ENCODE data around the gene CBS.
"Not testable (repeated sequence)": the region's sequence is repeated elsewhere in the genome, so short reads cannot be mapped to it uniquely, and the experiment has no call there.

Gene CBS

DNA sequence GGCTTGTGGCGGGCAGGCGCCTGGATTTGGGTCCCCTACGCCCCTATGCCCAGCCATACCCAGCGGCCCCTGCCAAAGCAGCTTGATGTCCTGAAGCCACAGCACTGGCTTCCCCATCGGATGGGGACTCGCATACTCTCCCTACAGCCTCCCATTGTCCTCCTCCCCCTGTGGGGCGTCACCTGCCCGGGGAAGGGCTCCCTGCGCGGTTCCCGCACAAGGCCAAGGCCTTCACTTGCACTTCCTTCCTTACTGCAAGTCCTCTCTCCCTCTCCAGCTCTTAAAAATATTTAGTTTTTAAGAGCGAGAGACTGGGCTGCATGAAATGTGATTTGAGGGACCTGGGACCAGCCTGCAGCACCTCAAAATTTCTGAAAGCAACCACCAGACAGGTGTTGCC is 8.9 kb downstream of the CBS start:
- DNase-seq = not testable (repeated sequence)

DNA sequence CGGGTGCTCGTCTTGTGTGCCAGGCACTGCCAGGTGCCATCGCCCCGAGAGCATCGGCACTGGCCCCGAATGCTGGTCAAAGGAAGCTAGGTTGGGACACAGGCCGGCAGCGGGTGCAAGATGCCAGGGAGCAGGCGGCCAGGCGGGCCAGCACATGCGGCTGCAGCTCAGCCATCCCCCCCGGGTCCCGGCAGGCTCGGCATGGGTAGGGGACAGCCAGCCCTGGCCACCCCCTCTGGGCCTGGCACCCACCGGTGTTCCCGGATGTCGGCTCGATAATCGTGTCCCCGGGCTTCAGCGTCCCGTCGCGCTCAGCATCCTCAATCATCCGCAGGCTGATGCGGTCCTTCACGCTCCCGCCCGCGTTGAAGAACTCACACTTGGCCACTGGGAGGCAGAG is 9.6 kb downstream of the CBS start:
- DNase-seq = not testable (repeated sequence)

DNA sequence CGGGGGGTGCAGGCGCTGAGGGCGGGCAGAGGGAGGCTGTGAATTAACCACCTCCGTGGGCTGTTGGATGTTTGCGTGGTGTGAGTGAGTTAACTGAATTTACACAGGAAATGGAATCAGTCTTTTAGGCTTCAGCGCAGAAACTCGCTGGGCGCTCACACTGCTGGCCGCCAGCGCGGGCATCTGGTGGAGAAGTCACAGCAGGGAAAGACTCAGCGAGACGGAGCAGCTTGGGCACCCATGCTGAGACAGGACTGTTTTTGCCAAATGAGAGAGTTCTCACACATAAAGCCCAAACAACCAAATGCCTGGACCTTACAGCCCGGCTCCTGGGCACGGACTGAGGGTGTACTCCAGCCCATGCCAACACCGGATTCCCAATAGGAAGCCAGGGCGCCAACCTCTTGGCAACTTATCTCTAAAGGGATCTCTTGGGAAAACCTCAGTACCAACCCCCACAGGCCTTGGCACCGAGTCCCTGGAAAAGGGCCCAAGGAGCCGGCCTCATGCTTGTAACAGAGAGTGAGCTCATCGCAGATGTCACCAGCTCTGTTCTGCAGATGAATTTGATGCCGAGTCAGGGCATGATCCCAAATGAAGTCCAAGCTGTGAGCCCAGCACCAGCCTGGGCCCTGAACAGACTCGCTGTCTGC is 11.2 kb downstream of the CBS start:
- DNase-seq = not testable (repeated sequence)

DNA sequence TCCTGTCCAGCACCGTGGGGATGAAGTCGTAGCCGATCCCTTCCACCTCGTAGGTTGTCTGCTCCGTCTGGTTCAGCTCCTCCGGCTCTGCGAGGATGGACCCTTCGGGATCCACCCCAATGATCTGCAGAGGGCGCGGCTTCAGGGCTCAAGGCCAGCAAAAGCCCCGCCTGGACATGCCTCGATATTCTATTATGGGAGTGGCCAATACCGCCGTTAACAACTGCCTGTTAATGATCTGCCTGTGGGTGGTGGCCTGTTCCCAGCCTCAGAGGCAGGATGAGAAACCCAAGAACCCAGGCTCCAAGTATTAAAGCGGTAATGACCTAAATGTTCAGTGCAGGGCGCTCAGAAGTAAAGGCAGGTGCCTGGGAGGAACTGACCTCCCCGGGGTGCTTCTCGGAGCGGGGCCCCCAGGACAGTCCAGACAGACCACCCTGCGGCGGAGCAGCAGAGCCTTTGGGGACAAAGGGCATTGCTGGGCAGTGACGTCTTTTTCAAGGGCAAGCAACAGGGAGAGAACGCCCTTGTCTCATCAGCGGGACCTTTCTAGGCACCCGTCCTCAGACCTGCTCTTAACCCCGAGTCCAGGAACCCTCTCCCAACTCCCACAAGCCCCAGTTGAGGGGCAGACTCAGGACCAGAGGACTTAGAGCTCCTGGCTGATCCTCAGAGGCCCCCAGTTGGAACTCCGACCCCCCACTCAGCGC is 12.5 kb downstream of the CBS start:
- not testable (repeated sequence) for DNase-seq

DNA sequence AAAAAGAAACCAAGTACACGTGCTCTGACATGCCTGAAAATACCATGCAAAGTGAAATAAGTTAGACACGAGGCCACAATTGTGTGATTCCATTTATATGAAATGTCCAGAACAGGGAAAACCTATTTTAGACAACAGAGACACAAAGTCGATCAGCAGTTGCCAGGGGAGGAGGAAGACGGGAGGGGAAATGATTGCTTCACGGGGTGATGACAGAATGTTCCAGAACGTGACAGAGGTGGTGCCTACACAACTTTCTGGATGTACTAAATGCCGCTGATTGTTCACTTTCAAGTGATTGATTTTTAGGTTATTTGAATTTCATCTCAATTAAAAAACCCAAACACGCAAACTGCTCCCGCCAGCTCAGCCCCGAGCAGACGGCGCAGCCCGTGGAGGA is 22.5 kb downstream of the CBS start:
- DNase-seq = not testable (repeated sequence)

DNA sequence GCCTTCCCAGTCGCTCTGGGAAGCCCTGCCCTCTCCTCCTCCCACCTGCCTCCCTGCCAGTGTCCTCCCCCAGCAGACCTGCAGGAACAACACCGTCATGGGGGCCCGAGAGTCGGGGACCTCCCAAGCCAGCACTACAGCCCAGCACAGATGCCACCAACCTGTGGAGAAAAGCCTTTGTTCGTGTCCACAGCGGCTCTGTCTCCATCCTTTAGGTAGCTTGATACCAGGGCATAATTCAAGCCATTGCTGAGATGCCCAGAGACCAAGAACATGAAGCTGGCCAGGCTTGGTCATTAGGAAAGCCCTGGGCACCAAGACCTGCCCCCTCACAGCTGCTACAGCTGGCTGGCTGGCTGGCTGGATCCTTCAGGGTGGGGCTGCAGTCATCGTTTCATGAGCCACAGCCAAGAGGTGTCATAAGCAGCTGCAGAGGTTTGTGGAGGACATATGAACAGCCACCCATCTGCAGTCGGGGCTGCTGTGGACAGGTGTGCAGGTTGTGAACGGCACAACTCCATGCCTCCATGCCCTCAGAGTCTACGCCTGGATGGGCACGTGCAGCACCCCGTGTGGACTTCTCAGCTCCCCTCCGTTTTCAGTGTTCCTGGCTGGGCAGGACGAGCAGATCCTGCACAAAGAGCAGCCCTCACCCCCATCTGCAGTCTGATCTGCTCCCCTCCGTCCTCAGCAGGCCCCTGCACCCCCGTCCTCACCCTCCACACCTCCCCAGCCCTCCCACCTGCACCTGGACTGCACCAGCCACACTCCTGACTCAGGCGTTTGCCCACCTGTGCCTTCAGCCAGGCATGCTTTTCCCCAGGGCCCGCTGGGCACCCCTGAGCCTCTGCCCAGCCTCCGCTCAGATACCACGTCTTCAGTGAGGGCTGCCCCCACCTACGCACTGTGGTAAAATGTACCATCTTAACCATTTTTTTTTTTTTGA is 29.5 kb downstream of the CBS start:
- DNase-seq = not testable (repeated sequence)

DNA sequence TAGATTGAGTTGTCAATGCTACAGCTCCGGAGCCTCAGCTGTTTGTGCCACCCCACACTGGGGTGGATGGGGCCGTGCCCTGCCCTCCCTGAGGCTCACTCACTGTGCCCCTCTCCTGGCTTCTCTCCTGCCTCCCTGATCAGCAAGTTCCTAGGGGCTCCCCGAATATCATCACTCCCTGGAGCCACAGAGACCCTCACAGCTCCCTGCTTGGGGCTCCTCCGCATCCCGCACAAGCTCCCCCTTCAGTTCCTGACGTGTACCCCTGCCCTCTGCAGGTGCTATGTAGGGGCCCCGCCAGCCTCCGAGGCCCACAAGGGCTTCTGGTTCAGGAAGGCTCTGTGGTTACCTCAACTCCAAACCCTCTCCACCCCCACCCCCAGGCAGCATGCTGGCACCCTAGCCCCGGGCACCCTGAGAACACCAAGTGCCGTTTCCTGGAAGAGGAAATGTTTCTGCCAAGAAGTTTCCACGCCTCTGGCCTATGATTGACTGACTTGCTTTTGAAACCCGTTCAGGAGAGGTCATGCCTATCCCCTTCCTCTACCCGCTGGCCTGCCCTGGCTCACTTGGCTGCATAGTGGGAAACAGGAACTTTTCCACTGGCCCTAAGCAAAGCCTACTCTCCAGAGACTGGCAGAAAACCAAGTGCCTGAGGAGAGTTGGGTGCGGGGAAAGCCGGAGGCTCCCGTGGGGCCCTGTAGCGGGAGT is 30.3 kb downstream of the CBS start:
- DNase-seq = not testable (repeated sequence)

DNA sequence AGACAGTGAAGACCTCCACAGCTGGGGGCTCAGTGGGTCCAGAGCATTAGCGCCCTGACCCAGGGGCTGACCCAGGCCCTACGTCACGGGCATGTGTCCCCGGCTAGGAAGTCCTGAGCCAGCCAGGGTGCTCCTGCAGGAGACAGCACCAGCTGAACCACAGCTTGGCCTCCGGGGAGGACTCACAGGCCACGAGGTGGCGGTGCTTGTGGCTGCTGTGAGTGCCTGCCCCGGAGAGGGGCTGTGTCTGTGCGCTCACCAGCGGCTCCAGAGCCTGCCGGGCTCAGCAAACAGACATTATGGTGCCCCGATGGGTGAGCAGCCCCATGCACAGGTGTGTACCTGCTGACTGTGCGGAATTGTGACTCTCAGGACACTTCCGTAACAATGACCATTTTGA is 31.1 kb downstream of the CBS start:
- not testable (repeated sequence) for DNase-seq

DNA sequence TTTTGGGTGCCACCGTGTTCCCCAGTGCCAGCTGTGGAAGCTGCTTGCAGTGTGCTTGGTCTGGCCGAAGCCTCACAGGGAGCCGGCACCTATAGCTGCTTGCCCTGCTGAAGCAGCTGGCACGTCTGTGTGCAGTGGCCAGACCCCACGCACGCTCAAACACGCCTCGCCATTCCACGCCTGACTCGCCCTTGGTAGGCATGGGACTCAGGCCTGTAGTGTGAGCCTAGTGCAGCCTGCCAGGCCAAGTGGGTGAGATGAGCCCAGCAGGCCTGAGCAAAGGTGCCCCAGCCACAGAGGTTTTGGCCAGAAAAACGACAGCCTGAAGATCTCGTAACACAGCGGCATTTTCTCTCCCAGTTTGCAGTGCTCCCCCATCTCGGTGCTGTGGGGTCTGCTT is 32.3 kb downstream of the CBS start:
- DNase-seq = not testable (repeated sequence)

DNA sequence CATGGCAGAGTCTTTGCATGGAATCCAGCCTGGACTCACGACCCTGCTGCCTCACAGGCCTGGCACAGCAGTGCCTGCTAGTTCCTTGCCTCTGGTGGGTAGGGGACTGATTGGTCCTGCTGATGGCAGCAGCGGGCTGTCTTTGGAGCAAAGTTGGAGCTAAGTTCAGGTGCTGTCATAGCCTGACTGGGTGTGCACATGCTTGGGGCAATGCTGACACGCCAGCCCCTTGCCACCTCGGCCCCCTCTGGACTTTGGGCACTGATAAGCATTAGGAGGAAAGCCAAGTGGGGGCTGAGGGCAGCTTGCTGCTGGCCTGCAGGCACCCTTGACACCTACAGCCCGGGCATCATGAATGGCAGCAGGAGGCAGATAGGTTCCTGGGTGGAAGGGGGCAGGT is 33.5 kb downstream of the CBS start:
- DNase-seq = not testable (repeated sequence)

DNA sequence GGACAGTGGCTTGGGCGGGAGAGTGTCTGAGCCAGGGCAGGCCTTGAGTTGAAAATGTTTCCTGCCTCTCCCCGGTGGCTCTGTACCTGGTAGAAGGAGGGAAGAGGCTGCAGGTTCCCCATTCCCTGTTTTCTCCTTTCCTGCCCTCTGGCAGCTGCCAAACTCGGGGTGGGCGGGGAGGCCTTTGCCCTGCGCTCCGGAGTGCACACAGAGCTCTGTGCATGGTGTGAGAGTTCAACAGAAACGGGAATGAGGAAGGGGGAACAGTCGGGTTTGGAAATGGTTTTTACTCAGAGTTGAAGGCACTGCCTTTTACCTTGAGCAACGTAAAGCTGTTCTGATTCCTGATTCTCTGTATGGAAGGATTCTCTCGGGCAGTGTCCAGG is 37.0 kb downstream of the CBS start:
- not testable (repeated sequence) for DNase-seq

DNA sequence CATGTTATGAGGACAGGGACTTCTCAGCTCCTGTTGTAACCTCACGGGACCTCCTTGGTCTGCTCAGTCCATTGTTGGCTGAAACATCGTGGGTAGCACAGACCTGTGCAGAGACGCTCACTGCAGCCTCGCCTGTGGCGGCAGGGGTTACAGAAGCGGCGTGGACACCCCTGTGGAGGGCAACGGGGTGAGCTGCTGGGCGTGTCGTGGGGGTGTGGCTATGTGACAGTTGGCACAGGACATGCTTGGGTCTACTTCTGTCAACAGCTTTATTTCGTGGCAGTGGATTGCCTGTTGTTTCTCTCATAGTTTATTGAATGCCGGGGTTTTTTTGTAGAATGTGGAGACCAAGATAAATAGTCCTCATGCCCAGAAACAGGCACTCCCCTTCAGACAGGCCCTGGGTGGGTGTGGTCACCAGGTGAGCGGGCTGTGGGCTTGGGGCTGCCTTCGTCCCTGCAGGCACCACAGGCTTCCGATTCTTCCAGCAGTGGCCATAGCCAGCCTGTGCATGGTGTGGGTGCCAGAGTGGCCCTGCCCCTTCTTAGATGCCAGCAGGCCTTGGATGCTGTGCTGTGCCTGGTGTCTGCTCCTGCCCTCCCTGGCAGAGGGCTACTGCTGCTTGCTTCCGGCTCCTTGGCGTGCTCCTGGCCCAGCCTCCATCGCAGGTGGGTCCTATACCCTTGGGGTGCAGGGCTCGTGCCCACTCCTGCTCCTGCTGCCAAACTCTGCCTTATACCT is 37.5 kb downstream of the CBS start:
- DNase-seq = not testable (repeated sequence)

DNA sequence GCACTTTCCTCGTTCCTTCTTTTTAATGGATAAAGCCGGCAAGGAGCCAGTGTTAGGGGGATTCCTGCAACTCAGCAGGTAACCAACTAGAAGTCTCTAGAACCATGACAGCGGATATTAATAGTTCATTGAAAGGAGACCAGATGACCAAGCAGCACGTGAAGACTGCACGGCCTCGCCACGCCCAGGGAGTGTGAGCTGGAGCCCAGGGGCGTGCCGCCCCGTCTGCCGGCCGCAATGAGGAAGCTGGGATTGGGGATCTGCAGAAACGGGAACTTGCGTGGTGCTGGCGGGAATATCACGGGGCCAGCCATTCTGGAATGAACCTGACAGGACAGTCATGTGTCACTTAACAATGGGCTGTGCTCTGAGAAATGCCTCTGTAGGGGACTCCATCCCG is 38.7 kb downstream of the CBS start:
- DNase-seq = not testable (repeated sequence)

DNA sequence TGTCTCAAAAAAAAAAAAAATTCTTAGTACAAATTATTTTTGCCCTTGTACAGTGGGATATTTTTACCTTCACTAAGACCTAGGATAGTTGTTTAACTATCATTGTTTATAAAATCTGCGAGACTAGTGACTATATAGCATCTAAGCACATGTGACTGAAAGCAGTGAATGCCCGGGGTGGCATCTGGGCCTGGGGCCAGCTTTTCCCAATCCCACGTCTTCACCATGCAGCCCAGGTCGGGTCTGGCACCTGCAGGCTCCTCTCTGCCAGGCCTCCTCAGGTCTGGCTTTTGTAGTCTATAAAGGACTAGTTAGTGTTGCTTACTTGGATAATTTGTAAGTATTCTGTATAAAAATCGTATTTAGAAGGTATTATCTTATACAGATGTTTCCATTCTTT is 40.8 kb downstream of the CBS start:
- DNase-seq = no peak

DNA sequence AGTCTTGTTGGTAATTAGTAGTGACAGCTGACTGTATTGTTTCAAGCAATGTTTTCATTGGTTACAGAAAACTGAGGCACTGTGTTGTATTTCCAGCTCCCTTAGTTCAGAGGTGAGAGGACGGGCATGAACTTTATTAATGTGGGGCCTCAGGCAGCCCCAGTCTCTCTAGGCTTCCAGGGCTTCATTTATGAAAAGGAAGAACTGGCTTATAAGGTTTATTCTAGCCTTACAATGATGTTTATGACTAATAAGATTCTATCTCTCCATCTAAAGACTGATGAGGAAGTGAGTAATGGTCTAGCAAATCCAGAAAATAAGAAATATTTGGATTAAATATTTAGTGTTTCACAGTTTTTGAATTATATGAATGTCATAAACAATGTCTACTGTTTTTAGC is 41.5 kb downstream of the CBS start:
- no peak for DNase-seq

DNA sequence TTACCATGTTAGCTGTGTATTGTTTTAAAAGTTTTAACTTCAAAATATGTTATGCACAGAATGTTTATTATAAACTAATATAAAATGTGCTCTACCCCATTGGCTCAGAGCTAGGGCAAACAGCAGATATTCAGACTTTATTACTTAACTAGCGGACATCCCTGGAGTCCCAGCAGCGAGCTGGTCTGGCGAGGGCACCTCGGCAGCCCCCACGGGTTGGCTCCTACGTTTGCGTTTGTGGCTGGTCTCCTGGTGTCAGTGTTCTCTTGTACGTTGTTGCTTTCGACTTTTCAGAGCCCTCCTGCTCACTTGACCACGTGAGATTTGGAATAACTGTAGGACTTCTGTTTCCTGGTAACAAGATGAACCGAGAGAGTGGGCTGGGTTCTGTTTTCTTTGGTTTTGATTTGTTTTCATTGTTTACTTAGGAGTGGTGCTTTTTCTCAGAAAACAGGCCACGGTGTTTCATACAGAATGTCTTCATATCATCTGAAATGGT is 44.5 kb downstream of the CBS start:
- no peak for DNase-seq

DNA sequence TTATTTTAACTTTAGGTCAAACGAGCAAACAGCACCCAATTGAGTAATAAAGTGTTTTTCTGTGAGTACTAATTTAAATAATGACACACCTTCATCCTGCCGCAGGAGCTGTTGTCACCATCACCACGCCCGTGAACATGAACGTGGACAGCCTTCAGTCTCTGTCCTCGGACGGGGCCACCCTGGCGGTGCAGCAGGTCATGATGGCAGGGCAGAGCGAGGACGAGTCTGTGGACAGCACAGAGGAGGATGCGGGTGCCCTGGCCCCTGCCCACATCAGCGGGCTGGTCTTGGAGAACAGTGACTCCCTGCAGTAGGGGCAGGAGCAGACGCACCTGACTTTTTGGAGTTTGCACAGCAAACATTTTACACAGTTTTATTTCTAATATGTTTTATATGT is 45.9 kb downstream of the CBS start:
- DNase-seq = no peak

DNA sequence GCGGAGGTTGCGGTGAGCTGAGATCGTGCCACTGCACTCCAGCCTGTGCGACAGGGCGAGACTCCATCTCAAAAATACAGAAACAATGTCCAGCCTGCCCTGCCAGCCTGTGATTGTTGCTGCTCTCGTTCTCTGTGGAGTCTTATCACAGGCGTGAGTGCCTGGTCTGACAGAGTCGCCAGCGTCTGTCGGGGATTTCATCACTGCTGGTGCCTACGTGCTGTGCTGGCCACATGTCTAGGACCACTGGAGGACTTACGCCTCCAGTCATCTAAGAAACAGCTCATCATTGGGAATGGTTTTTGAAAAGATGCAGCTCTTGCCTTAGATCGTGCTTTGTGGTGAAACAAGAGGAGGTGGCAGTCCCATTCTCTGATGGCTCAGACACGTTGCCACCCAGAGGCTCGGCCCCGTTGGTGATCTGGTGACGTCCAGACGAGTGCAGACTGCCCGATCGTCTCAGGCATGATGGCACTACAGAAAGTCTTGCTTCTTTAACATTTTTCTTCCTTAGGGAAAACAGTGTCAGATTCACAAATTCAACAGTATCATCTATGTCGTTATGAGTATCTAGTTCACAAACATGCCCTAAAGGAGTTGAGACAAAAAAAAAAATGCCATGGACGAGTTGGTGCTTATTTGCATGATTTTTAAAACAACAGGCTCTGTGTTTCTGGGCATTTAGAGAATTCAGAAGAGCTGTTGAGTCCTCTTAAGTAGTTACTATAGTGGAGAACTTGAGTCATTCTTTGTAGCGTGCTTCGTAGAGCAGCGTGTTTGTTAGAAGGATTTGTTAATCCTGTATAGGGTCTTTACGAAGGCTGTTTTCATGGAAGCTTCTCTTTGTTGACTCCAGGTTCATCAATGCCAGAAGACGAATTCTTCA is 47.5 kb downstream of the CBS start:
- DNase-seq = no peak

DNA sequence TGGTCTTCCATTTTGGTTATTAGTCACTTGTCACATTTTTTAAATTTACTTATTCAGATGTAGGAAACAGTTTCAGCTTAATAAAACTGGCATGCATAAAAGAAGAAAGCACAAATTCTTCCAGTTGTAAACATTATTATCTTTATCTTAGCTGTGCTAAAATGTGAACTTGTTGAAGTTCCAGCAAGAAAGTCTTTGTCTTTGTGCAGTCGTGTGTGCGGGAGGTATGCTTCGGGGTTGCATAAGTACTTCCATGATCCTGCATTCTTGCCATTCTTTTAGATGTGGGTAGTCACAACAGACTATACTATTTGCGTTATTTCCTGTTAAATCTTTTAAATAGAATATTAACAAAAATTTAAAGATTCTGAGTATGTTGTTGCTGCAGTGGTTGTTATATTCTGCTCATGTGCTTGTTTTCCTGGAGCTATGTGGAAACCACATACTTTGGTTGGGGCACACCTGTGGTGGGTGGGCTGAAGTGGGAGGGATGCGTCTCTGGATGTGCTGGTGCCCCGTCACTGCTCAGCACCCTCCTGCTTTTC is 49.9 kb downstream of the CBS start:
- no peak for DNase-seq

DNA sequence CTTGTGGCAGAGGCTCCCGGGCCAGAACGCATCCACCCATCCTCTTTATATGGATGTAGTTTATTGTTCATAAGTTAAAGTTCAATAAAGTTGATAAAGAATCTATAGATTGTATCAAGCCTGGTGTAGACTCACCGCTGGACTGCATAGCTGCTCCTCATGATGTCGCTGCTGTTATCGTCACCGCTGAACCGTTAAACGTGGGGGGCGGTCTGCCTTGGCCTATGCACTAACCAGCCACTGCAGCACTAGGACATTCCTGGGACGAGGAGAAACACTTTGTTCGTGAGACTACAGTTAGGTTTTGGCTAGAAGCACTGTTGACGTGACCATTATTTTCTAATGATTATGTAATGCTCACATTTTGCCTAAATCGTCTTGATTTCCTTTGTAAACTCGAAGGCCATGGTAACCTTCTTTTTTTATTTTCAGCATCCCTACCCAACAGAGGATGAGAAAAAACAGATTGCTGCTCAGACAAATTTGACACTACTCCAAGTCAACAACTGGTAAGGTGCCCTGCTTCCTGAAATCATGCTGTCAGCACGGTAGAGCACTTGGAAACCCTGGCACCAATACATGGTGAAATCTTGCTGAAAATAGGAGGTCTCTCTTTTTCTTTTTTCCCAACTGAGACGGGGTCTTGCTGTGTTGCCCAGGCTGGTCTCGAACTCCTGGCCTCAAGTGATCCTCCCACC is 51.0 kb downstream of the CBS start:
- DNase-seq = no peak
